ENCODE data around the gene ZNF862.

DNA sequence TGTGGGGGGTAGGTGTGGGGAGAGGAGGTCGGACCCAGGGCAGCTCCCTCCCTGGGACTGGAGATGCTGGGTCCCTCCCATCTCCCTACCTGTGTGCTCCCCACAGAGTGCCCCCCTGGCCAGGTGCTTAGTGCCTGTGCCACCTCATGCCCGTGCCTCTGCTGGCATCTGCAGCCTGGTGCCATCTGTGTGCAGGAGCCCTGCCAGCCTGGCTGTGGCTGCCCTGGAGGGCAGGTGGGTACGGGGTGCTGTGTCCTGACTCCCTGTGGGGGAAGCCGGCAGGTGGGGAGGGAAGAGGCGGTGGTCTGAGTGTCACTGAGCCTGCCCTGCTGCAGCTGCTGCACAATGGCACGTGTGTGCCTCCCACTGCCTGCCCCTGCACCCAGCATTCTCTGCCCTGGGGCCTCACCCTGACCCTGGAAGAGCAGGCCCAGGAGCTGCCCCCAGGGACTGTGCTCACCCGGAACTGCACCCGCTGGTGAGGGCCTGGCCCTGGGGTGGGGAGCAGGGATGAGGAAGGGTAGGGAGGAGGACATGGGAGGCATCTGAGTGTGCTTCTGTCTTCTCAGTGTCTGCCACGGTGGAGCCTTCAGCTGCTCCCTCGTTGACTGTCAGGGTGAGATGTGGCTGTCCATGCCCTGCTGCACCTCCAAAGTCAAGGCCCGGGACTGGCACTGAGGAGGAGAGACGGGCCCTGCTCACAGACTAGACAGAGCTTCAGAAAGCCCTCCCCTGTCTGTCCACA is 11.7 kb upstream of the ZNF862 start:
- TF ChIP-seq POLR2AphosphoS5 (IDR thresholded peaks at IDR 0.05; ENCODE audit: low read depth, low read length) (no peak), SIN3A (IDR thresholded peaks at IDR 0.05; ENCODE audit: borderline replicate concordance, insufficient read depth, low read length) (no peak), TAF1 (IDR thresholded peaks at IDR 0.05; ENCODE audit: borderline replicate concordance, insufficient read depth, low read length) (no peak)
- TF ChIP-seq, protein P1, sequence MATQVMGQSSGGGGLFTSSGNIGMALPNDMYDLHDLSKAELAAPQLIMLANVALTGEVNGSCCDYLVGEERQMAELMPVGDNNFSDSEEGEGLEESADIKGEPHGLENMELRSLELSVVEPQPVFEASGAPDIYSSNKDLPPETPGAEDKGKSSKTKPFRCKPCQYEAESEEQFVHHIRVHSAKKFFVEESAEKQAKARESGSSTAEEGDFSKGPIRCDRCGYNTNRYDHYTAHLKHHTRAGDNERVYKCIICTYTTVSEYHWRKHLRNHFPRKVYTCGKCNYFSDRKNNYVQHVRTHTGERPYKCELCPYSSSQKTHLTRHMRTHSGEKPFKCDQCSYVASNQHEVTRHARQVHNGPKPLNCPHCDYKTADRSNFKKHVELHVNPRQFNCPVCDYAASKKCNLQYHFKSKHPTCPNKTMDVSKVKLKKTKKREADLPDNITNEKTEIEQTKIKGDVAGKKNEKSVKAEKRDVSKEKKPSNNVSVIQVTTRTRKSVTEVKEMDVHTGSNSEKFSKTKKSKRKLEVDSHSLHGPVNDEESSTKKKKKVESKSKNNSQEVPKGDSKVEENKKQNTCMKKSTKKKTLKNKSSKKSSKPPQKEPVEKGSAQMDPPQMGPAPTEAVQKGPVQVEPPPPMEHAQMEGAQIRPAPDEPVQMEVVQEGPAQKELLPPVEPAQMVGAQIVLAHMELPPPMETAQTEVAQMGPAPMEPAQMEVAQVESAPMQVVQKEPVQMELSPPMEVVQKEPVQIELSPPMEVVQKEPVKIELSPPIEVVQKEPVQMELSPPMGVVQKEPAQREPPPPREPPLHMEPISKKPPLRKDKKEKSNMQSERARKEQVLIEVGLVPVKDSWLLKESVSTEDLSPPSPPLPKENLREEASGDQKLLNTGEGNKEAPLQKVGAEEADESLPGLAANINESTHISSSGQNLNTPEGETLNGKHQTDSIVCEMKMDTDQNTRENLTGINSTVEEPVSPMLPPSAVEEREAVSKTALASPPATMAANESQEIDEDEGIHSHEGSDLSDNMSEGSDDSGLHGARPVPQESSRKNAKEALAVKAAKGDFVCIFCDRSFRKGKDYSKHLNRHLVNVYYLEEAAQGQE (IDR thresholded peaks at IDR 0.05; ENCODE audit: insufficient read depth in 1 of 2, low read depth in 2 of 2, low read length in 2 of 2), result no peak

Data from PFSK-1 (cell line).